Neural crest cell (in vitro differentiated cells): Measurements from ENCODE around the gene CHID1. TPM values are rescaled to one million over a fixed set of nuclear protein-coding genes. Genes with fewer than 3 reads are reported as not detected.

Experiments
- DNase-seq: peaks from one replicate; pipeline ENCODE4 v3.0.0; 2021; ENCODE audit warnings: low read depth, mixed read lengths, low spot score
- H3K27ac Mint-ChIP-seq: one replicate; pipeline ENCODE4 v1.8.0; 2021; ENCODE audit warnings: mild to moderate bottlenecking, mixed read lengths; ENCODE audit not compliant: unreplicated experiment
- H3K27me3 Mint-ChIP-seq: 2 replicates; pipeline ENCODE4 v1.8.0; 2021; ENCODE audit warnings: low read depth, mild to moderate bottlenecking, mixed read lengths
- H3K36me3 Mint-ChIP-seq: 2 replicates; pipeline ENCODE4 v1.8.0; 2021; ENCODE audit warnings: low read depth, mild to moderate bottlenecking, mixed read lengths
- H3K4me1 Mint-ChIP-seq: 2 replicates; pipeline ENCODE4 v1.8.0; 2021; ENCODE audit warnings: mixed read lengths
- H3K4me3 Mint-ChIP-seq: one replicate; pipeline ENCODE4 v1.8.0; 2021; ENCODE audit warnings: mild to moderate bottlenecking, mixed read lengths
- H3K9me3 Mint-ChIP-seq: 2 replicates; pipeline ENCODE4 v1.8.0; 2021; ENCODE audit warnings: mixed read lengths
- CTCF ChIP-seq: fragments of 200-600 bp; sonication (generic); conservative IDR thresholded peaks from 2 replicates; pipeline ENCODE4 v1.5.0; 2021; ENCODE audit warnings: antibody characterized with exemption, mild to moderate bottlenecking
- total RNA-seq: library from RNA; stranded (reverse); gene quantifications from 2 replicates; pipeline ENCODE4 v1.2.1, GENCODE V29; 2021

Gene CHID1
- total RNA-seq, 1 donor from 2014 or later = 82.4 TPM

- H3K4me1 Mint-ChIP-seq = peaks cover 42% of the 10 kb centered on the region
These were observed 27.2 kb upstream of the CHID1 start for GRCh38 chr11:937841-938261.

GRCh38 chr11:936199-936598 lies 25.6 kb upstream of the CHID1 start:
- H3K27me3 Mint-ChIP-seq = no peaks in the 10 kb centered on the region
- TF ChIP-seq CTCF = no peak
- H3K4me3 Mint-ChIP-seq = no peak overlapping the region
- H3K36me3 Mint-ChIP-seq = no peaks in the 10 kb centered on the region
- DNase-seq = no peak
- peaks cover 41% of the 10 kb centered on the region for H3K4me1 Mint-ChIP-seq
- no peaks in the 10 kb centered on the region for H3K9me3 Mint-ChIP-seq
- H3K27ac Mint-ChIP-seq = no peak overlapping the region

More at GRCh38 chr11:937841-938261, 27.2 kb upstream of the CHID1 start:
- TF ChIP-seq CTCF = no peak
- peak overlapping the region; percentile 38 for H3K27ac Mint-ChIP-seq
- no peaks in the 10 kb centered on the region for H3K9me3 Mint-ChIP-seq
- H3K4me3 Mint-ChIP-seq = no peak overlapping the region
- H3K36me3 Mint-ChIP-seq = no peaks in the 10 kb centered on the region
- no peaks in the 10 kb centered on the region for H3K27me3 Mint-ChIP-seq
- no peak for DNase-seq

GRCh38 chr11:934527-934926 lies 23.9 kb upstream of the CHID1 start:
- no peak overlapping the region for H3K4me3 Mint-ChIP-seq
- H3K9me3 Mint-ChIP-seq = no peaks in the 10 kb centered on the region
- H3K4me1 Mint-ChIP-seq = peaks cover 32% of the 10 kb centered on the region
- no peaks in the 10 kb centered on the region for H3K27me3 Mint-ChIP-seq
- DNase-seq = no peak
- H3K36me3 Mint-ChIP-seq = no peaks in the 10 kb centered on the region
- no peak overlapping the region for H3K27ac Mint-ChIP-seq
- no peak for TF ChIP-seq CTCF

- Mint-ChIP-seq H3K4me3 (no peak overlapping the region), H3K4me1 (peaks cover 33% of the 10 kb centered on the region), H3K27ac (no peak overlapping the region)
These were observed 23.3 kb upstream of the CHID1 start for GRCh38 chr11:933936-934335.

GRCh38 chr11:933142-933851 lies 22.7 kb upstream of the CHID1 start:
- no peaks in the 10 kb centered on the region for H3K27me3 Mint-ChIP-seq
- DNase-seq = no peak
- H3K4me1 Mint-ChIP-seq = peaks cover 36% of the 10 kb centered on the region
- no peaks in the 10 kb centered on the region for H3K36me3 Mint-ChIP-seq
- H3K9me3 Mint-ChIP-seq = no peaks in the 10 kb centered on the region
- H3K27ac Mint-ChIP-seq = peak overlapping the region; percentile 32
- no peak overlapping the region for H3K4me3 Mint-ChIP-seq
- TF ChIP-seq CTCF = no peak

More at GRCh38 chr11:933936-934335, 23.3 kb upstream of the CHID1 start:
- H3K36me3 Mint-ChIP-seq = no peaks in the 10 kb centered on the region
- no peaks in the 10 kb centered on the region for H3K27me3 Mint-ChIP-seq
- no peak for TF ChIP-seq CTCF
- no peaks in the 10 kb centered on the region for H3K9me3 Mint-ChIP-seq
- no peak for DNase-seq
